Uterus (tissue), 2 donors: ENCODE results near the gene SNAP29.

Source experiments
- POLR2A ChIP-seq, 2 donors: fragments of 450-650 bp; IDR thresholded peaks; one replicate each; pipeline ENCODE4 v1.6.1; 2016; ENCODE audit warnings: antibody characterized with exemption in 2 of 2, mild to moderate bottlenecking in 1 of 2, moderate library complexity in 1 of 2
- TF ChIP-seq, protein P1 (sequence below), 4 experiments: fragments of 200-600 bp in 2 of 4; fragments of 450-650 bp in 2 of 4; sonication (generic) in 2 of 4; IDR thresholded peaks; one replicate each; pipeline ENCODE4 v1.5.1; 2016 to 2019; ENCODE audit warnings: antibody characterized with exemption in 4 of 4, mild to moderate bottlenecking in 2 of 4, moderate library complexity in 1 of 4

DNA sequence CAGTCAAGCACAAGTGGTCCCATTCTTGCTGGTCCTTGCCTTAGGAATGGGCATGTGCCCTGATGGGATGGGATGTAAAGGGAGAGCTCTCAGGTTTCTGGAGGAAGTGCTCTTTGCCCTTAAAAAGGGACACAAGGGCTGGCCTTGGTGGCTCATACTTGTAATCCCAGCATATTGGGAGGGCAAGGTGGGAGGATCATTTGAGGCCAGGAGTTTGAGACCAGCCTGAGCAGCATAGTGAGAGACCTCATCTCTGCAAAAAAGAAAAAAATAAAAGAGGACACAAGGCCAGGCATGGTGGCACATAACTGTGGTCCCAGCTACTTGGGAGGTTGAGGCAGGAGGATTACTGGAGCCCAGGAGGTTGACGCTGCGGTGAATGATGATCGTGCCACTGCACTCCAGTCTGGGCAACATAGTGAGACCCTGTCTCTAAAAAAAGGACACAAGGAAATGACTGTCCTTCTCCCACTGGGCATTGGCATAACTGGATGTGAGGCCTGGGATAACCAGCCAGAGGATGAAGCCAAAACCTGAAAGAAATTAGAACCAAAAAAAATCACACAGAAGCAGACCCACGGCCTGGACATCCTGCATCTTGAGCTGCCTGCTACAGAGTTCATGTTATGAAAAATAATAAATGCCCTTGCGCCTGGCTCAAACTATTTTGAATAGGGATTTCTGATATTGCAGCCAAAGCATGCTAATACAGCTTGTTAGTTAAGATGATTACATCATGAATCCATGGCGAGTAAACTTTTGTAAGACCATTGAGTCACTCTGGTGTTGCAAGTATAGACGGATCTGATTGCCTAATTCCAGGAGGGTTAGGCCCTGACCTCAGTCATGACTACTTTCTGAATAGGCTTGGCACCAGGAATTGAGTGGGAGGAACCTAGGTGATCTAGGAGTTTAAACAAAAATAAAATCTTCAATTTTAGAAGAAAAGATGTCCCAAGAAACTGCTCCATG, 45.5 kb downstream of the SNAP29 start:
- TF ChIP-seq, protein P1, sequence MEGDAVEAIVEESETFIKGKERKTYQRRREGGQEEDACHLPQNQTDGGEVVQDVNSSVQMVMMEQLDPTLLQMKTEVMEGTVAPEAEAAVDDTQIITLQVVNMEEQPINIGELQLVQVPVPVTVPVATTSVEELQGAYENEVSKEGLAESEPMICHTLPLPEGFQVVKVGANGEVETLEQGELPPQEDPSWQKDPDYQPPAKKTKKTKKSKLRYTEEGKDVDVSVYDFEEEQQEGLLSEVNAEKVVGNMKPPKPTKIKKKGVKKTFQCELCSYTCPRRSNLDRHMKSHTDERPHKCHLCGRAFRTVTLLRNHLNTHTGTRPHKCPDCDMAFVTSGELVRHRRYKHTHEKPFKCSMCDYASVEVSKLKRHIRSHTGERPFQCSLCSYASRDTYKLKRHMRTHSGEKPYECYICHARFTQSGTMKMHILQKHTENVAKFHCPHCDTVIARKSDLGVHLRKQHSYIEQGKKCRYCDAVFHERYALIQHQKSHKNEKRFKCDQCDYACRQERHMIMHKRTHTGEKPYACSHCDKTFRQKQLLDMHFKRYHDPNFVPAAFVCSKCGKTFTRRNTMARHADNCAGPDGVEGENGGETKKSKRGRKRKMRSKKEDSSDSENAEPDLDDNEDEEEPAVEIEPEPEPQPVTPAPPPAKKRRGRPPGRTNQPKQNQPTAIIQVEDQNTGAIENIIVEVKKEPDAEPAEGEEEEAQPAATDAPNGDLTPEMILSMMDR (IDR thresholded peaks at IDR 0.05), result no peak
- no peak for TF ChIP-seq POLR2A (IDR thresholded peaks at IDR 0.05)
